ENCODE measurements around the gene MRPL46.

- TF ChIP-seq POLR2A (IDR thresholded peaks at IDR 0.05) (no peak), CTCF (IDR thresholded peaks at IDR 0.05) (no peak)
These were observed 3.2 kb downstream of the MRPL46 start for GRCh38 chr15:88463870-88464532.

All from breast epithelium (tissue), 3 donors.